CD4-positive, alpha-beta T cell treated with Interleukin-15 for 1 hour (primary cell): ENCODE measurements around the gene C12orf43.

ENCODE experiments used
- DNase-seq: peaks from one replicate; pipeline ENCODE4 v3.0.0-alpha.2; 2020

Gene C12orf43

DNA sequence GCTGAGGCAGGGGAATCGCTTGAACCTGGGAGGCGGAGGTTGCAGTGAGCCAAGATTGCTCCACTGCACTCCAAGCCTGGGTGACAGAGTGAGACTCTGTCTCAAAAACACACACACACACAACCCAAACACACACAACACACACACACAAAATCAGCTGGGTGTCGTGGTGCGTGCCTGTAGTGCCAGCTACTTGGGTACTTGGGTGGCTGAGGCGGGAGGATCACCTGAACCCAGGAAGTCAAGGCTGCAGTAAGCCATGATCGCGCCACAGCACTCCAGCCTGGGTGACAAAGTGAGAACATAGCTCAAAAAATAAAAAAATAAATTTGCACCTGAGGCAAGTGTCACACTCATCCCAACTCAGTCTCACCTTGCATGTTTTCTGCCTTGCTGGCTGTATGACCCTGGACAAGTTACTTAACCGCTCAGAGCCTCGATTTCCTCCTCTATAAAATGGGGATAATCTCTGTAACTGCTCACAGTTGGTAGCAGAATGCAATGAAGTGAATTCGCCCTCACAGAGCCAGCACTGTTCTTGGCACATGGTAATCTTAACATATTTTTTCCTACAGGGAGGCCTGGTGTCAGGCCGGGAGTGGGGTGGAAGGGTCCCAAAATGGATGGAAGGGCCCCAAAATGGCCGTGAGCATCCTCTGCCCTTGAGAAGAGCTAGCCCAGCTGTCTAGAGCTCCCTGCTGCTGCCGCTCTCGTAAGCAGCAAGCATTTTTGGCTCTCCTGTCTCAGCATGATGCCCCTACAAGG lies 38.6 kb downstream of the C12orf43 start:
- DNase-seq: no peak

DNA sequence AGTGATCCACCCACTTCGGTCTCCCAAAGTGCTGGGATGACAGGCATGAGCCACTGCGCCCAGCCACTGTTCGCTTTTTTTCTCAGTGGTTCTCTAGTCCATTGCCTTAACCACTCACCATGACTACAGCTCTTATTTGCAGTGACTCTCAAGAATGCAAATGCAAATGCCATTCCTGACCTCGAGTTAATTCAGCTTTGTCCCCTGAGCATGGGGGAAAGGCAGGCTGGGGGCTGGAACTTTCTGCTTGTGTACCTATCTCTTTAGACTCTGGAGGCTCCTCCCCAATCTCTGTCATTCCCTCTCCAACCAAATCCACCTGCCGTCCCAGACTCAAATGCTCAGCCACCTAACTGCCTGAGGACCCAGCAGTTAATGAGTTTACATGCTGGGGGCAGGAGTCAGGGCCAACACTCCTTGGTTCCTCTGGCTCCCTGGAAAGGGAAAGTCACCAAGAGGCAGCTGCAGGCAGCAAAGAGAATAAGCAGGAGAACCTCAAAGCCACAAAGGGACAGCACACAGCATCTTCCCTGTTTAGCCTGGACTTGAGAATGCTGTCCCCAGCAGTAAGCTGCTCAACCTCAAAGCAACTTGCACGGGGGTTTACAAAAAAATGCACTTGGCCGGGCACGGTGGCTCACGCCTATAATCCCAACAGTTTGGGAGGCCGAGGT lies 43.3 kb downstream of the C12orf43 start:
- DNase-seq: no peak

DNA sequence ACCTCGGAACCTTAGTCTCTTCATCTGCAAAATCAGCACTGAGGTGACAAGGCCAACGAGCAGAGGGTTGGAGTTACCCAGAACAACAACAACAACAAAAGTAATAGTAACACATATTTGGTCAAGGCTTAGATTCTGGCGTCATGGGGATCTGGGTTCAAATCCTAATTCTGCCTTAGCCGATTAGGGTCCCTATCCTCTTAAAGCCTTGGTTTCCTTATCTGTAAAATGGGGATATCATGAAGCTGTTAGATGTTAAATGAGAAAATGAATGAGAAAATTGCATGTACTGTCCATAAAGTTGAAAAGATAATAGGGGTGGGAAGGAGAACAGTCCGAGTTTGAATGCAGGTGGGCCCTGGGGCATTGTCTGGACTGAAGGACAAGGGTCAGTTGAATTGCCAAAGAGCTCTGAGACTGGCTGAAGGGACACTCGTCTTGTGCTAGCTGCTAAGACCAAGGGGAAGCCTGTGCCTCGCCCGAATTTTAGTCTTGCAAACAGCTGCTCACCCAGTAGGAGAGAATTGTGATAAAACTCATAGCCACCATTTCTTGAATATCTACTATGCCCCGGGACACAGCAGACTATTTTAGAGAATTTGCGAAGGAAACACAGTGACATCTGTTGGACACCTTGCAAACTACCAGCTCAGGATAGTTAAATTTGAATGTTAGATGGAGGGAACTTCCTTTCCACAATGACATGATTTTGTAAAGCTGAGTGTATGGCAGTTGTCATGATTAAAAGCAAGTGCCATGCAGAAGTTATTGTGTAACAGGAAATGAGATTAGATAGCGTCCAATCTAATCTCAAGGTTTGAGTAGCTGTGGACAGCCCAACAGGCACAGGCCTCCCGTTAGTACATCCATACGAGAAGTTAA lies 44.7 kb downstream of the C12orf43 start:
- peak; percentile 29 for DNase-seq

DNA sequence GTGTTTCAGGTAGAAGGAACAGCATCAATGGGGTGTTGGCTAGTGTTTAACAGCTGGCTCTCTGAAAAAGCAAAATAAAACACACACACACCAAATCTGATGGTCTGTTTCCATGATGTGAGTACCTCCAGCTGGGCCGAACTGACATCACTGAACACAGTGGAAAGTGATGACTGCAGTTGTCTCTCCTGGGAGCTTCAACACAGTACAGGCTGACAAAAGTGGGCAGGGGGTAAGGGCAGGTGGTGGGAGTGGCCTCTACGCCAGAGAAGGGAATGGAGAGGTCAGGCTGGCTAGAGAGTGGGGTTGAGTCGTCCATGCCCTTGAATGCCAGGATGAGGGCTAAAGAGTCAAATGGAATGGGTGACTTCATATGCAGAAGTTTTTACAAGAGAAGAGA lies 46.0 kb downstream of the C12orf43 start:
- DNase-seq: no peak

DNA sequence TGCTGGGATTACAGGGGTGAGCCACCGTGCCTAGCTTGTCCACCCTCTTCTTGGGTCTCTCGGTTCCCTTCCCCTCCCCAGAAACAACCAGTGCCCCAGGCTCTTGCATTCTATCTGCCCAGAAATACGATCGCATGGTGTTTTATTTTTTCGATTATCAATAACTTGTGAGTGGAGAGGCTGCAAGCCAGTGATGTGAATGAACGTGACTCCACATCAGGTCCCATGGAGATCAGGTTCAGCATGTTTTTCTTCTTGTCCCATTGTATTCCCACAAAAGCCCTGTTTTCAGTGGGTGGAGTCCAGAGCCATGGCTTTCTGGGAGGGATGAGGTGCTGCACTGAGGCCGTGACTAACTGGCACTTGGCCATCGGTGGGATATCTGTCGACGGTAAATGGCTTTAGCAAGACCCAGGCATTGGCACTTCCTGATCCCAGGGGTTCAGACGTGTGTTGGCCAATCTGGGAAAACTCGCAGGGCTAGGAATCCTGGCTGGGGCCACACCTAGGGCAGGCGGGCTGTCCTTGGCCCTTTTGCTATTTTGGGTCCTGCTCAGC lies 50.7 kb downstream of the C12orf43 start:
- no peak for DNase-seq

DNA sequence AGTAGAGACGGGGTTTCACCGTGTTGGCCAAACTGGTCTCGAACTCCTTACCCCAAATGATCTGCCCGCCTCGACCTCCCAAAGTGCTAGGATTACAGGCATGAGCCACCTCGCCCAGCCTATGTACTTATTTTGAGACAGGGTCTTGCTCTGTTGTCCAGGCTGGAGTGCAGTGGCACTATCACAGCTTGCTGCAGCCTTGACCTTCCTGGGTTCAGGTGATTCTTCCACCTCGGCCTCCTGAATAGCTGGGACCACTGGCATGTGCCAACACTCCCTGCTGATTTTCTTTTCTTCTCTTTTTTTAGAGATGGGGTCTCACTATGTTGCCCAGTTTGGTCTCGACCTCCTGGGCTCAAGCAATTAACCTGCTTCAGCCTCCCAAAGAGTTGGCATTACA lies 52.0 kb downstream of the C12orf43 start:
- DNase-seq: no peak

DNA sequence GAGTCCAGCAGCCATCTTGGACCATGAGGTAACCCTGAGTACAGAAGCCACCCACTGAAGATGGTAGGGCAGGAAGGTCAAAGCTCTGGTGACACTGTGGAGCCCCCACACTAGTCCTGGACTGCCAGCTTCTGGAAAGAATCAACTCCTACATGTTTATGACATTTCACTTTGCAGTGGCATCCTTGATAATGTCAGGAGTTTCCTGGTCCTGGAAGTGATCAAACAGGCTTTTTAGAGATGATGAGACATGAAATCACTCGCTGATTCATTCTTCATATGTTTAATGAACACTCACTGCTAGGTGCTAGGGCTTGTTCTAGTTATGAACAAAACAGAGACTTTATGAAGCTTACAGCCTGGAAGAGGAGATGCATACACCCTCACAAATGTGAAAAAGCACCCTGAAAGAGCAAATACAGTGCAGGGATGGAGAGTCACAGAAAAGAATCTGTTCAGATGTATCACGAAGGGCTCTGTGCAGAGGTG lies 53.7 kb downstream of the C12orf43 start:
- no peak for DNase-seq

DNA sequence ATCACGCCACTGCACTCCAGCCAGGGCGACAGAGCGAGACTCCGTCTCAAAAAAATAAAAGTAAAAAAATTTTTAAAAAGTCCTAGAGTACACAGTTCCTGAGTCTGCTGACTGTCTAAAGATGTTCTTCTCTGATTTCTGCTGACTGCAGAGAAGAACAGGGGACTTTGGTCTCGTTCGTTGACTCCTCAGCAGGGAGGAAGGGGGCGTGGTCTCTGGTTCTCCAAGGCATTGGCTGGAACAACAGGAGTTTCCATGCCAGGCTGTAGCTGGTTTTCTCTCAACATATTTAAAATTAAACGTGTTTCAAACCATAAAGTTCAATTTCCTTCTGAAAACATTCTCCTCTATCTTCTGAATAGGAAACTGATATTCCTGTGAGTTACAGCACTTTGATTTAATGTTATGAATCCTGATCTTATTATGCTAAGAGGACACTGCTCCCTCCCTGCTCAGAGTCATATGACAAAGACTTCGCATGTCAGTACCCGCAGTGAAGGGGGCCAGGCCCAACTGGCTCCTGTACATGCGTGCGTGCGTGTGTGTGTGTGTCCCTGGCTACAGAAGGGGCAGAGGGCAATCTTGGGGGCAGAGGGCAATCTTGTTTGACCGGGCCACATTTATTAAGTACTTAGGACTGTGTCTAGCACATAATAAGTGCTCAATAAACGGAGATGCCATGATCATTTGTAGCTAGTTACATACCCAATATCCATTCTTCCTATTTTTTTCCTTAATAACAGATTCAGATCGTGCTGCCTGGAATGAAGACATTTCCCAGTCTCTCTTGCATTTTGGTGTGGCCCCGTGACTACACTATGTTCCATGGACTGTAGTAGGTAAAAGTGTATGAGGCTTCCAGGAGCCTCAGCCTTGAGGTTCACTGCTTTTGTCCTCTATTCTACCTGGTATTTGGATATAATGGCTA lies 54.4 kb downstream of the C12orf43 start:
- DNase-seq: no peak

DNA sequence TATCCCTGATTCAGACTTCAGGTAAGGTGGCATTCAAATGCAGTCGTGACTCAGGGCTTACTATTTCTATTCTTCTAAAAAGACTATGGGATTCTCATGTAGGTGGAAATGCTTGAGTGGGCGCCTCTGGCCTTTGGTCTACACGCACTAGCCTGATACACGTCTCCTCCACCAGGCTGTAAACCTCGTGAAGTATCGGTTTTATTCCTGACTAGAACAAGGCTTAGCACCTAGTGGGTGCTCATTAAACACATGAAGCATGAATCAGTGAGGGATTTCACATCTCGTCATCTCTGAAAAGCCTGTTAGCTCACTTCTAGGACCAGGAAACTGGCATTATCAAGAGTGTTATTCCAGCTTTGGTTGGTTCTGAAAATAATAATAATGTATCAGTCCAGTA lies 55.6 kb downstream of the C12orf43 start:
- DNase-seq: no peak

DNA sequence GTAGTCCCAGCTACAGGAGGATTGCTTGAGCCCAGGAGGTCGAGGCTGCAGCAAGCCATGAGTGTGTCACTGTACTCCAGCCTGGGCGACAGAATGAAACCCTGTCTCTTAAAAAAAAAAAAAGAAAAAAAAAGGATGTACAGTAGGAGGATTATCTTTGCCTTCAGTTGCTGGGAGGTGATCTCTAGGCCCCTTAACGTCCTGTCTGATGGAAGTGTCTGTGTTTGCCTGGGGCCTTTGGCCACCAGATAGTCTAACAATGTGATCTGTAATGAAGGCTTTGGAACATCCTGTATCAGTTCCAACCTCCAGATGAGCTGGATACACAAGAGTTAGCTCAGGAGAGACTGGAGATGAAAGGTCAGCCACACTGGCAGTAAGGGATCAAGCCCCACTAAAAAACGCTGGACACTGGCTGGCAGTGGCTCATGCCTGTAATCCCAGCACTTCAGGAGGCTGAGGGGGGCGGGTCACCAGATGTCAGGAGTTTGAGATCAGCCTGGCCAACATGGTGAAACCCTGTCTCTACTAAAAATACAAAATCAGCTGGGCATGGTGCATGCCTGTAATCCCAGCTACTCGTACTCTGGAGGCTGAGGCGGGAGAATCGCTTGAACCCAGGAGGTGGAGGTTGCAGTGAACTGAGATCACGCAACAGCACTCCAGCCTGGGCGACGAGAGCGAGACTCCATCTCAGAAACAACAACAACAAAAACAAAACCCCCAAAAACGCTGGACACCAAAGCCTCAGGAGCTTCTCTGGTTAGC lies 57.0 kb downstream of the C12orf43 start:
- no peak for DNase-seq

DNA sequence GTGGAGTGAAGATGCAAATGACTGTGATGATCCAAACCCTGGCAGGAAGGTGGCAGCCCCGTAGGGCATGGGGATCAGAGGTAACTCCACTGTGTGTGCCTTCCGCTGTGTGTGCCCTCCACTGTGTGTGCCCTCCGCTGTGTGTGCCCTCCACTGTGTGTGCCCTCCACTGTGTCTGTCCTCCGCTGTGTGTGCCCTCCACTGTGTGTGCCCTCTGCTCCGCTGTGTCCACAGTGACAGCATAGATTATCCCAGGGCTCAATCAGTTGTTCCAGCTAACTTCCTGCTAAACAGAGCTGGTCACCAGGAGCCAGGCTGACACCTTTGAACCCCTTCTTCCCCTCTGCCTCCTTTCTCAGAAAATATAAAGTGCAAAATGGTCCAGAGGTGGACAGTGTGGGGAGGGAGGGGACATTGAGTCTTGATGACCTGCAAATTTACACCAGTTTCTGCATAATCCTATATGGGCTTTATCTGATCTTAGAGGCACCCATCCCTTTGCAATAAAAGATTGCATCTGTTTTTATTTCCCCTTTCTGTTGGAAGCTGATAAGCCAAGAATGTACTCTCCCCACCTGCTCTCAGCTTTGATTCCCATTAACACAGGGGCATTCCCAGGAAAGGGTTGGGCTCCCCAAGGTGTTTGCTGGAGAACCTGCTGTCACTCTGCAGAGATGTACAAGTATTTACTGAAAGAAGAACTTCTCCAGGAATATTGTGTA lies 59.5 kb downstream of the C12orf43 start:
- DNase-seq: no peak

DNA sequence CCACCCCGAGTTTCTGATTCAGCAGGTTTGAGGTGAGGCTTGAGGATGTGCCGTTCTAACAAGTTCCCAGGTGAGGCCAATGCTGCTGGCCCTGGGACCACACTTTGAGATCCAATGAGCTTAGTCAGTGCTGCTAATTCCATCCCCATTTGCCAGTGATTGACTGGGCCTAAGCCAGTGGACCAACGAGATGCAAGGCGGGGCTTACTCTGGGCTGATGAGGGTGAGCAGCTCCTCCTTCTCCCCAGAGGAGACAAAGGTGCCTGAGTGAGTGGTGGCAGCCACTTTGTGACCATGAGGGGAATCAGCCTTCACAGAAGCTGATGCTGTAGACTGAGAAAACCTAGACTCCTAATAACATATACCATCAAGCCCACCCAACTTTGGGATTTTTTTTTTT lies 61.1 kb downstream of the C12orf43 start:
- no peak for DNase-seq

DNA sequence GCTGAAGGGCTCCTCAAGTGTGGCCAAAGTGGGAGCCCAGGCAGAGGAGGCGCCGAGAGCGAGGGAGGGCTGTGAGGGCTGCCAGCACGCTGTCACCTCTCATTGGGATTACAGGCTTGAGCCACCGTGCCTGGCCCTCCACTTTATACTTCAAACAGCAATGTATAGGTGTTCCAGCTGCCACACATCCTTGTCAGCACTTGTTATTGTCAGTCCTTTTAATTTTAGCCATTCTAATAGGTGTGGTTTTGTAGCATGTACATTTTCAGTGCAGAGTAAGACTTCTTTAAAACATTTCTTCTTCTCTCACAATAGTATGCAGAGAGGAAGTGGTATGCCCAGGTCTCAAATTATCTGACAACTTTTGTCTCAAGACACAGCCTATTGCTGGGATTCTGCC lies 65.5 kb downstream of the C12orf43 start:
- no peak for DNase-seq
